GM18873 (cell line): ENCODE data around the gene FBXO33.
"Not testable (repeated sequence)": the region's sequence is repeated elsewhere in the genome, so short reads cannot be mapped to it uniquely, and the experiment has no call there.

ENCODE experiments used
- ATAC-seq: cut with Tn5 transposase; IDR thresholded peaks from one replicate; pipeline ENCODE4 v1.9.1; 2021; ENCODE audit warnings: mild to moderate bottlenecking, moderate library complexity, moderate number of reproducible peaks; ENCODE audit not compliant: unreplicated experiment, low FRiP score

Gene FBXO33

GRCh38 chr14:39381366-39381765, 50.9 kb downstream of the FBXO33 start:
- ATAC-seq, result no peak

GRCh38 chr14:39376667-39377403, 55.4 kb downstream of the FBXO33 start:
- ATAC-seq, result no peak

GRCh38 chr14:39374851-39375250, 57.4 kb downstream of the FBXO33 start:
- ATAC-seq, result no peak

GRCh38 chr14:39372656-39373055, 59.6 kb downstream of the FBXO33 start:
- ATAC-seq, result no peak

GRCh38 chr14:39370415-39370814, 61.8 kb downstream of the FBXO33 start:
- ATAC-seq, result no peak

GRCh38 chr14:39369029-39369428, 63.2 kb downstream of the FBXO33 start:
- no peak for ATAC-seq

GRCh38 chr14:39368261-39368959, 63.8 kb downstream of the FBXO33 start:
- no peak for ATAC-seq

GRCh38 chr14:39367387-39367751, 64.9 kb downstream of the FBXO33 start:
- ATAC-seq, result no peak

- ATAC-seq, result no peak
Measured at GRCh38 chr14:39366460-39367386, 65.5 kb downstream of the FBXO33 start.

- ATAC-seq, result no peak
Measured at GRCh38 chr14:39365354-39365753, 66.9 kb downstream of the FBXO33 start.

- no peak for ATAC-seq
Measured at GRCh38 chr14:39364509-39364908, 67.7 kb downstream of the FBXO33 start.

GRCh38 chr14:39361556-39361955, 70.7 kb downstream of the FBXO33 start:
- not testable (repeated sequence) for ATAC-seq

GRCh38 chr14:39360316-39360715, 71.9 kb downstream of the FBXO33 start:
- ATAC-seq, result no peak

GRCh38 chr14:39359069-39359468, 73.2 kb downstream of the FBXO33 start:
- ATAC-seq, result not testable (repeated sequence)

- no peak for ATAC-seq
Measured at GRCh38 chr14:39351708-39352107, 80.5 kb downstream of the FBXO33 start.

GRCh38 chr14:39350866-39351265, 81.4 kb downstream of the FBXO33 start:
- ATAC-seq, result no peak
